Loucy (cell line): ENCODE measurements around the gene FUT7.

Experiments
- CTCF ChIP-seq: fragments of 200-600 bp; sonication (generic); conservative IDR thresholded peaks from 2 replicates; pipeline ENCODE4 v1.5.1; 2014; ENCODE audit warnings: mild to moderate bottlenecking, antibody characterized with exemption, low read length
- EZH2phosphoT487 ChIP-seq: fragments of 200-600 bp; IDR thresholded peaks from 2 replicates; pipeline ENCODE4 v1.6.1; 2018; ENCODE audit warnings: antibody characterized with exemption, mild to moderate bottlenecking, moderate library complexity, borderline replicate concordance

GRCh38 chr9:137046088-137046787, 14.3 kb upstream of the FUT7 start, which contains the start of gene NPDC1:
- TF ChIP-seq CTCF (peak; percentile 83), EZH2phosphoT487 (no peak)
